BE2C (cell line): ENCODE data around the gene GNLY.

Experiments used
- DNase-seq: peaks from one replicate; pipeline ENCODE4 v3.0.0-alpha.2; 2020
- H3K27me3 ChIP-seq: fragments of 250-450 bp; sonication (Bioruptor Pico); 2 replicates; pipeline ENCODE4 v1.5.1; 2020; ENCODE audit warnings: mild to moderate bottlenecking
- H3K36me3 ChIP-seq: fragments of 250-450 bp; sonication (Bioruptor Pico); 2 replicates; pipeline ENCODE4 v1.5.1; 2020; ENCODE audit warnings: mild to moderate bottlenecking
- H3K4me1 ChIP-seq: fragments of 250-450 bp; sonication (Bioruptor Pico); 2 replicates; pipeline ENCODE4 v1.5.1; 2020
- H3K4me3 ChIP-seq: 2 replicates; pipeline ENCODE4 v1.5.1; 2011; ENCODE audit warnings: low read depth, low read length
- H3K9me3 ChIP-seq: fragments of 250-450 bp; sonication (Bioruptor Pico); 2 replicates; pipeline ENCODE4 v1.5.1; 2020
- CTCF ChIP-seq: IDR thresholded peaks from 2 replicates; pipeline ENCODE4 v1.5.1; 2012; ENCODE audit warnings: mild to moderate bottlenecking, low read depth, low read length

The GNLY gene

DNA sequence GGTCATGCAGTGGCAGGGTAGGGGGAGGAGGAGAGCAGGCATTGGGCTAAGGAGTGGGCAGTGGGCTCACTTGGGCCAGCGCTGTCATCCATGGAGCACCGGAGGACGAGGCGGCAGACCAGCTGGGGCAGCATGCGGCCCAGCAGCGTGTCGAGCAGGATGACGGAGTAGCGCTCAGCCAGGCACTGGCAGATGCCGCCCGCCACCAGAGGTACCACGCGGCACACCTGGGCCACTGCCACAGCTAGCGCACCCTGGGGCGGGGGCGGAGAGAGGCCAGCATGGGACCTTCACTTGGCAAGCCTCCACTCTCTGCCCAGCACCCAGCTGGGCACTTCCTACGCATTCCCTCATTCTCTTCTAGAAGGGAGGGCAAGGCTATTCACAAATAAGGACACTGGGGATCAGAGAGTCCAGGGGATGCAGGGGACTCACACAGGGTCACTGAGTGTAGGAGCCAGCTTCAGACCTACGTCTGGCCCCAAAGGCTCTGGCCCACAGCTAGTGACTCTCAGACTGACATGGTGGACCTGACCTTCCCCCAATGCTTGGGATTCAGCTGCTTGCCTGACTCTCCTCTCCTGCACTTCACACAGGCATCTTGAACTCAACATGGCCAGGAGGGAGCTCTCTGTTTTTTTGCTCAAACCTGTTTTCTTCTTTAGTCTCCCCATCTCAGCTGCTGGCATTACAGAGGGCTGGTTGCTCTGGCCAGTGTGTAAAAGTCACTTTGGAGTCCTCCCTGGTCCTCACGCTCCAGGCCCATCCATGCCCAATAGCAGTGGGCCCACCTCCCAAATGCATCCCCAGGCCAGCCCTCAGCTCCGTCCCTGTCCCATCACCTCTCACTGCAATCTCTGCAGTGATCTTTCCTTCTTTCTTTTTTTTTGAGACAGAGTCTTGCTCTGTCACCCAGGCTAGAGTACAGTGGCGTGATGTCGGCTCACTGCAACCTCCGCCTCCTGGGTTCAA lies 30.3 kb upstream of the GNLY start:
- no peak for DNase-seq
- Histone ChIP-seq H3K4me1 (no peaks in the 10 kb centered on the region), H3K36me3 (no peaks in the 10 kb centered on the region), H3K9me3 (no peaks in the 10 kb centered on the region), H3K4me3 (no peak overlapping the region), H3K27me3 (no peaks in the 10 kb centered on the region)
- no peak for TF ChIP-seq CTCF

GRCh38 chr2:85665264-85665937 lies 28.8 kb upstream of the GNLY start:
- no peaks in the 10 kb centered on the region for H3K27me3 ChIP-seq
- H3K4me1 ChIP-seq = no peaks in the 10 kb centered on the region
- H3K36me3 ChIP-seq = no peaks in the 10 kb centered on the region
- H3K4me3 ChIP-seq = no peak overlapping the region
- TF ChIP-seq CTCF = no peak
- H3K9me3 ChIP-seq = no peaks in the 10 kb centered on the region
- no peak for DNase-seq

- no peak for TF ChIP-seq CTCF
- no peaks in the 10 kb centered on the region for H3K36me3 ChIP-seq
- no peaks in the 10 kb centered on the region for H3K9me3 ChIP-seq
- DNase-seq = no peak
- no peaks in the 10 kb centered on the region for H3K4me1 ChIP-seq
- H3K4me3 ChIP-seq = no peak overlapping the region
- no peaks in the 10 kb centered on the region for H3K27me3 ChIP-seq
These were observed 28.1 kb upstream of the GNLY start for GRCh38 chr2:85666016-85666415.

GRCh38 chr2:85666435-85667316 lies 27.5 kb upstream of the GNLY start:
- Histone ChIP-seq H3K36me3 (no peaks in the 10 kb centered on the region), H3K4me1 (no peaks in the 10 kb centered on the region), H3K4me3 (no peak overlapping the region), H3K27me3 (no peaks in the 10 kb centered on the region), H3K9me3 (no peaks in the 10 kb centered on the region)
- DNase-seq = no peak
- TF ChIP-seq CTCF = no peak

DNA sequence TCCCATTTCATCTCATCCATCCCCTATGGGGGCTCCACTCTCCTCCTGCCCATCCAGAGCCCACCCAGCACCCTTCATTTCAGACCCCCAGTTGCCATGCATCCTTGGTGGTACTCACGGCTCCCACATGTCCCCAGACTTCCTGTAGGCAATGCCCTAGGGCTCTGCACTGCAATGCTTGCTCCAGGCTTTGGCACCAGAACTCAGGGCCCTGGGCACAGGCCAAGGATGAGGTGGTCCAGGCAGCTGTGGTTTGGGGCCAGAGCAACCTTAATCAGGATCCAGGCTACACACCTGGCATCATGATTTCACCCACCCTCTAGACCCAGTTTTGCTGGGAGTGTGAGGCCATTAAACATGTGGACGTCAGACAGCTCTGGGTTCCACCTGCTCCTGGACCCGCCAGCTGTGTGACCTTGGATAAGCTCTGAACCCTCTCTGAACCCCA lies 26.6 kb upstream of the GNLY start:
- no peaks in the 10 kb centered on the region for H3K9me3 ChIP-seq
- H3K27me3 ChIP-seq = no peaks in the 10 kb centered on the region
- H3K4me1 ChIP-seq = no peaks in the 10 kb centered on the region
- H3K4me3 ChIP-seq = no peak overlapping the region
- no peaks in the 10 kb centered on the region for H3K36me3 ChIP-seq
- DNase-seq = no peak
- no peak for TF ChIP-seq CTCF
